ENCODE measurements around the gene ZNF208.
A peak's percentile ranks its signal among the peaks of the same experiment; 100 is the strongest.
"Not testable (repeated sequence)": the region's sequence is repeated elsewhere in the genome, so short reads cannot be mapped to it uniquely, and the experiment has no call there.

ZNF208 gene

GRCh38 chr19:22010437-22011143, at the start of gene ZNF208:
Gene ZNF208, minus strand, starts transcription at chr19:22010943. Its CDS starts 149 bp downstream, at chr19:22010794.
- not testable (repeated sequence) for DNase-seq (ENCODE audit: low read depth)

DNA sequence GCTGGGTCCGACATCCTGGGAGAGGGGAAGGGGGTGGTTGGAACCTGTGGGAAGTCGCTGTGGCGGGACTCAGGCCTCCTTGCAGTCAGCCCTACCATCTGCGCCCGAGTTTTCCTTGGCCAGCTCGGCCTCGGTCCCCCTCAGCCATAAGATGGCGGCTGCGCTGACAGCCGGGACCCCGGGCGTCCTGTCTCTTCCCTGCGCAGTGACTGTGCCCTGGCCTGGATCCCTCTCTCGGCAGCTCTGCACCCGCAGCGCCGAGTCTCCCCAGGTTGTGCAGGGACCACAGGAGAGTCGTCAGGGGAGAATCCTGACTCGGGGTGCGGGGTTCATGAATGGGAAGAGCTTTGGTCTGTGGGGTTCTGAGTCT, 41.9 kb upstream of the ZNF208 start:
- DNase-seq (ENCODE audit: low read depth), result peak; percentile 15

GRCh38 chr19:22041151-22041550, 30.4 kb upstream of the ZNF208 start:
- not testable (repeated sequence) for DNase-seq (ENCODE audit: low read depth)

- DNase-seq (ENCODE audit: low read depth), result no peak
Measured at GRCh38 chr19:22030680-22031079, 19.9 kb upstream of the ZNF208 start.

- DNase-seq (ENCODE audit: low read depth), result no peak
Measured at GRCh38 chr19:22026687-22027086, 15.9 kb upstream of the ZNF208 start.

- DNase-seq (ENCODE audit: low read depth), result not testable (repeated sequence)
Measured at GRCh38 chr19:22025539-22025938, 14.8 kb upstream of the ZNF208 start.

- DNase-seq (ENCODE audit: low read depth), result no peak
Measured at GRCh38 chr19:21970466-21970865, 40.3 kb downstream of the ZNF208 start.

DNA sequence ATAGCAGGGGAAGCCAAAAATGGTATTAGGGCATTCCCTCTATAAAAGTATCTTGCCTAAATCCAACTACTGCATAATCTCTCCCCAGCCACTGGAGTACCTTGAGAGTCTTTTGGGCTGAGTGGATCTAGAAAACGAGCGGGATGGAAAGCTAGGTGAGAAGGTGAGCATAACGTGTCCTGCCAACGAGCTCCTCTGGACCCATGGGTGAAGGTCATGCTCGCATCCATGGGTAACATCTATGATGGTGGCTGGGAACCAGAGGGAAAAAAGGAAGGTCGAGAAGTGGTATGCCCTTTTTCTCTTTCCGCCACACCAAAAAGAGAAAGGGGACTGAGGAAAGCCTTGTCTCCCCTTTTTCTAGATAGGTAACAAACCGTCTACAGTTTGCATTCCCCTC, 63.0 kb downstream of the ZNF208 start:
- DNase-seq (ENCODE audit: low read depth), result no peak

- DNase-seq (ENCODE audit: low read depth), result no peak
Measured at GRCh38 chr19:21940684-21941083, 70.1 kb downstream of the ZNF208 start.

DNA sequence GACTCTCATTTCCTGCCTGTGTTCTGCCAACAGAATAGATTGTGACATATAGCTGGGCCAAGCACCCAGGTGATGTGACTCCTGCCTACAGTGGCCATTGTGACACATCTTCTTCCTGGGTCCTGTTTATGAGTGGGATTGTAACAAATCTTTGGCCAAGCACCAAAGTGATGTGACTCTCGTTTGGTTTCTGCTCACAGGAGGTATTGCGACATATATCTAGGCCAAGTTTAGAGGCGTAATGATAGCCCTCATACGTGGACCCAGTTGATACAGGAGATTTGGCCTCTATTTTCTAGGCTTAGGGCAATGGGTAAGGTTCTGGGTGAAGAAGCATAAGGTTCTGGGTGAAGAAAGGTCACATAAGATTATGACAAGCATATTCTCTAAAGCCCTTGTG, 76.2 kb downstream of the ZNF208 start:
- no peak for DNase-seq (ENCODE audit: low read depth)

DNA sequence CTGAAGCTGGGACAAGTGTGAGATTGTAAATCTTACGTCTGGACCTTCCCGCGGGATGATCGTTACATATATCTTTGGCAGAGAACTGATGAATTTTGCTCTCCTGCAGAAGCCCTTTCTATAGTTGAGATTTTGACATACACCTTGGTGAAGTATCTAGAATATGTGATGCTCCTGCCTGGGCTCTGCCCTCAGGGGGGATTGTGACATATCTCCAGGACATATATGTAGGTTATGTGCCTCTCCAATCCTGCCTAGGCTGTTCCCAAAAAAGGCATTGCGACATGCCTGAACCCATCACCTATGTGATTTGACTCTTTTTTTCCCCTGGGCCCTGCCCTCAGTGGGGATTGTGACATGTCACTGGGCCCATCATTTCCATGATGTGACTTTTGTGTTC, 76.6 kb downstream of the ZNF208 start:
- DNase-seq (ENCODE audit: low read depth), result no peak

DNA sequence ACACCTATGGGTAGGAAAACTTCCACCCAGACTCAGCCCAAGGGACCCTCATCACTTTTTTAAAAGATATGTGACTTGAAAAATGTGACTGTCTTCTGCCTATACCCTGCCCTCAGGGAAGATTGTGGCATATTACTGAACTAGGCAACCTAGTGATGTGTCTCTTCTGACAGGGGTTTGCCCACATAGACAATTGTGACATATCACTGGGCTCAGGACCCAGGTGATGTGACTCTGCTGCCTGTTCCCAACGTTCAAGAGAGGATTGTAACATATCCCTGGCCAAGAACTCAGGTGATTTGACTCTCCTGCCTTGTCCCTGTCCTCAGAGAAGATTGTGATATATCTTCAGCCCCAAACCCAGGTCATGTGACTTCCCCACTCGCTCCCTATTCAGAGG, 88.5 kb downstream of the ZNF208 start:
- no peak for DNase-seq (ENCODE audit: low read depth)

GRCh38 chr19:21921691-21922180, 89.0 kb downstream of the ZNF208 start:
- no peak for DNase-seq (ENCODE audit: low read depth)

DNA sequence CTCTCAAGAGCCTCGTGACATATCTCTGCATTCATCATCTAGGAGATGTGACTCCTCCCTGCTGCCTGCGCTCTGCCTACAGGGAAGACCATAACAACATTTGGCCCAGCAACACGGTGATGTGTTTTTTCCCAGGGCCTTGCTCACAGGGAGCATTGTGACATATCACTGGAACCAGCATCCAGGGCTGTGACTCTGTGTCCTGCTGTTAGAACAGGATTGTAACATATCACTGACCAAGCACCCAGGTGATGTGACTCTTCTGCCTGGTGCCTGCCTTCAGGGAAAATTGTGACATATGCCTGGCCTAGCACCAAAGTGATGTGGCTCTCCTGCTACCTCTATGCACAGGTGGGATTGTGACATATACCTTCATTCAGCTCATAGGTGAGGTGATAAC, 95.3 kb downstream of the ZNF208 start:
- DNase-seq (ENCODE audit: low read depth), result no peak

DNA sequence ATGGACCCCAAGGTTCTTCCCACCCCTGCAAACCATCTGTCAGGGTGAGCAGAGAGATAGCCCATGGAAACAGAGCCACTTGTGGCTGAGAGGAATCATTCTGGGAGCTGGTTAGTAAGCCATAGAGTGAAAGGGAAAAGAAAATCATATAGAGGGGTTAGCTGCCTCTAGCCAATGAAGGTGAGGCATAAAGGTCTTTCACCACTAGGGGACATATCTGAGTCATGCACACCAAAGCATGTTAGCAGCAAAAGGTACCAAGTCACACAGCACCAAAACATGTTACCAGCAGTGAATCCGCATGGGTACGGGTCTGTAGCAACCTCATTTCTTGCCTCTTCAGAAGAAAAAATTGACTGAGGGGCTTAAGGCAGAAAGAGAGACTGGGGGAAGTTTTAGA, 98.1 kb downstream of the ZNF208 start:
- DNase-seq (ENCODE audit: low read depth), result no peak

GRCh38 chr19:21910318-21910717, 100.4 kb downstream of the ZNF208 start:
- DNase-seq (ENCODE audit: low read depth), result no peak

DNA sequence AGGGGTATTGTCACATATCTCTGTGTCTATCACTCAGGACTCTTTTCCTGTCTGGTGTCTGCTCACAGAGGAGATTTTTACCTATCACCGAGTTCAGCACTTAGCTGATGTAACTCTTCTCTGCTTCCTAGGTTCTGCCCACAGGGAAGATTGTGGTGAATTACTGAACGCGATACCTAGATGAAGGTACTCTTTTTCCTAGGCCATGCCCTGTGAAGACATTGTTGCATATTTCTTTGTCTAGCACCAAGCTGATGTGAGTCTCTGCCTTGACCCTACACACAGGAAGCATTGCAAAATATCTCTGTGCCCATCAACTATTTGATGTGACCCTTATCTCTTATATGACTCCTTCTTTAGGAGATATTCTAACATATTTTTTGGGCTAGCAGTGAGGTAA, 102.7 kb downstream of the ZNF208 start:
- no peak for DNase-seq (ENCODE audit: low read depth)

DNA sequence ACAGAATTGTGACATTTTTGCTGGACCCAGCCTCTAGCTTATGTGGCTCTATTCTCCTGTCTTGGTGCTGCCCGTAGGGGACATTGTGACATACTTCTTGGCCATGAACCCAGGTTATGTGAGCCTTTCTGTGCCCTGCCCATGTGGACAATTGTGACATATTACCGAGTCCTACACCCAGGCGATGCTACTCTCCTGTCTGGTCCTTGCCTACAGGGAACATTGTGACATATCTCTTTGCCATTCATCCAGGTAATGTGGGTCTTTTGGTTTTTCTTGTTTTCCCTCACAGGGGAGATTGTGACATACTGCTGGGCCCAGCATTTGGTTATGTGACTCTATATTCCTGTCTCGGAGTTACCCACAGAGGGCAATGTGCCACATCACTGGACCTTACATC, 103.2 kb downstream of the ZNF208 start:
- DNase-seq (ENCODE audit: low read depth), result no peak

GRCh38 chr19:21902571-21902970, 108.2 kb downstream of the ZNF208 start:
- DNase-seq (ENCODE audit: low read depth), result no peak

- no peak for DNase-seq (ENCODE audit: low read depth)
Measured at GRCh38 chr19:21901861-21902260, 108.9 kb downstream of the ZNF208 start.

- no peak for DNase-seq (ENCODE audit: low read depth)
Measured at GRCh38 chr19:21900401-21900800, 110.3 kb downstream of the ZNF208 start.

DNA sequence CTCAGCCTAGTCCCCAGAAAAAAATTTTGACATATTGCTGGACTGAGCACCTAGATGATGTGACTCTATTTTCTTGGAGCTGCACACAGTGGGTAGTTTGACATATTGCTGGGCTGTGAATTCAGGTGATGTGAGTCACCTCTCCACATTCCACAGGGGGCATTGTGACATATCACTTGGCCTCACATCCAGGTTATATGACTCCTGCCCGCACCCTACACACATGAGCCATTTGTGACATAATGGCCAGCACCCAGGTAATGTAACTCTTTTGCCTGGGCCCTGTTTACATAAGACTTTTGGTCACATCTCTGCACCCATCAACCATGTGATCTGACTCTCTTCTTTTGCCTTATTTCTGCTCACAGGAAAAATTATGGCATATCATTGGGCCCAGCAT, 119.7 kb downstream of the ZNF208 start:
- no peak for DNase-seq (ENCODE audit: low read depth)

- DNase-seq (ENCODE audit: low read depth), result peak; percentile 12
Measured at GRCh38 chr19:21890017-21890416, 120.7 kb downstream of the ZNF208 start.

DNA sequence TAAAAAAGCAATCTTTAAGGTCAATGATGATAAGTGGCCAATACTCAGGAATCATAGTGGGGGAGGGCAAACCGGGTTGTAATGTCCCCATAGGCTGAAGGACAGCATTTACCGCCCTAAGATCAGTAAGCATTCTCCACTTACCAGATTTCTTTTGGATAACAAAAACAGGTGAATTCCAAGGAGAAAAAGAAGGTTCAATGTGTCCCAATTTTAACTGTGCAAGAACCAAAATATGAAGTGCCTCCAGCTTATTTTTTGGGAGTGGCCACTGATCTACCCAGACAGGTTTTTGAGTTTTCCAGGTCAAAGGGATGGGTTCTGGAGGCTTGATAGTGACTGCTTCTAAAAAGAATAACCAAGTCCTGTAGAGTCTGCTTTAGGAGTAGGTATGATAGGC, 125.2 kb downstream of the ZNF208 start:
- not testable (repeated sequence) for DNase-seq (ENCODE audit: low read depth)
